KMS-11 (cell line): Measurements from ENCODE around the gene SLC2A11.
A peak's percentile ranks its signal among the peaks of the same experiment; 100 is the strongest.

Source experiments
- H2AFZ ChIP-seq: fragments of 200-600 bp; sonication (generic); 2 replicates; pipeline ENCODE4 v1.6.1; 2016; ENCODE audit warnings: antibody characterized with exemption, mixed run types, low read depth
- H3K27ac ChIP-seq: fragments of 200-600 bp; sonication (generic); 2 replicates; pipeline ENCODE4 v1.6.1; 2016; ENCODE audit warnings: mild to moderate bottlenecking, mixed run types
- H3K27me3 ChIP-seq: fragments of 200-600 bp; sonication (generic); 2 replicates; pipeline ENCODE4 v1.6.1; 2017; ENCODE audit warnings: mild to moderate bottlenecking, low read depth, mixed run types, moderate library complexity; ENCODE audit not compliant: insufficient read depth
- H3K36me3 ChIP-seq: fragments of 200-600 bp; sonication (generic); 2 replicates; pipeline ENCODE4 v1.6.1; 2017; ENCODE audit warnings: mild to moderate bottlenecking, mixed run types; ENCODE audit not compliant: insufficient read depth
- H3K4me1 ChIP-seq: fragments of 200-600 bp; sonication (generic); 2 replicates; pipeline ENCODE4 v1.6.1; 2016; ENCODE audit warnings: mild to moderate bottlenecking, low read depth, mixed run types; ENCODE audit not compliant: poor library complexity, severe bottlenecking
- H3K4me2 ChIP-seq: fragments of 200-600 bp; sonication (generic); 2 replicates; pipeline ENCODE4 v1.7.0; 2016; ENCODE audit warnings: mild to moderate bottlenecking, mixed run types
- H3K4me3 ChIP-seq: fragments of 200-600 bp; sonication (generic); IDR thresholded peaks from 2 replicates; pipeline ENCODE4 v1.6.1; 2017; ENCODE audit warnings: low read depth, low read length, mixed read lengths; ENCODE audit not compliant: insufficient read depth
- H3K79me2 ChIP-seq: fragments of 200-600 bp; sonication (generic); 2 replicates; pipeline ENCODE4 v1.6.1; 2016; ENCODE audit warnings: low read depth, mixed run types; ENCODE audit not compliant: insufficient read depth
- H3K9ac ChIP-seq: fragments of 200-600 bp; sonication (generic); 2 replicates; pipeline ENCODE4 v1.6.1; 2016; ENCODE audit warnings: mild to moderate bottlenecking, mixed run types
- H4K20me1 ChIP-seq: fragments of 200-600 bp; sonication (generic); 2 replicates; pipeline ENCODE4 v1.6.1; 2016; ENCODE audit warnings: mild to moderate bottlenecking, mixed run types; ENCODE audit not compliant: insufficient read depth
- CTCF ChIP-seq: fragments of 200-600 bp; sonication (generic); conservative IDR thresholded peaks from 2 replicates; pipeline ENCODE4 v1.6.1; 2017; ENCODE audit warnings: low read depth, mild to moderate bottlenecking, antibody characterized with exemption, low read length, moderate library complexity, mixed read lengths

The SLC2A11 gene

GRCh38 chr22:23836692-23837495 is 20.8 kb upstream of the SLC2A11 start:
- H3K27me3 ChIP-seq = no peaks in the 10 kb centered on the region
- H3K9ac ChIP-seq = peak overlapping the region; percentile 85; the same call in 1 of the 2 replicates
- H3K4me3 ChIP-seq = no peak overlapping the region
- H3K79me2 ChIP-seq = peaks cover 29% of the 10 kb centered on the region
- H3K27ac ChIP-seq = peak overlapping the region; percentile 73
- H3K4me2 ChIP-seq = peak overlapping the region; percentile 76
- H3K36me3 ChIP-seq = no peaks in the 10 kb centered on the region
- no peaks in the 10 kb centered on the region for H4K20me1 ChIP-seq
- no peak for TF ChIP-seq CTCF
- peaks cover 47% of the 10 kb centered on the region for H3K4me1 ChIP-seq
- no peak overlapping the region for H2AFZ ChIP-seq

GRCh38 chr22:23837496-23837859 is 20.2 kb upstream of the SLC2A11 start:
- H3K27ac ChIP-seq = peak overlapping the region; percentile 73
- TF ChIP-seq CTCF = no peak
- H3K27me3 ChIP-seq = no peaks in the 10 kb centered on the region
- H3K4me3 ChIP-seq = no peak overlapping the region
- H3K4me2 ChIP-seq = peak overlapping the region; percentile 76
- H3K36me3 ChIP-seq = no peaks in the 10 kb centered on the region
- no peak overlapping the region for H2AFZ ChIP-seq
- no peaks in the 10 kb centered on the region for H4K20me1 ChIP-seq
- H3K4me1 ChIP-seq = peaks cover 53% of the 10 kb centered on the region
- peaks cover 29% of the 10 kb centered on the region for H3K79me2 ChIP-seq
- H3K9ac ChIP-seq = peak overlapping the region; percentile 85; the same call in 1 of the 2 replicates

- no peak overlapping the region for H3K4me3 ChIP-seq
- H3K36me3 ChIP-seq = no peaks in the 10 kb centered on the region
- peak overlapping the region; percentile 76 for H3K4me2 ChIP-seq
- H4K20me1 ChIP-seq = no peaks in the 10 kb centered on the region
- H3K79me2 ChIP-seq = peaks cover 29% of the 10 kb centered on the region
- H3K27ac ChIP-seq = peak overlapping the region; percentile 73
- H3K4me1 ChIP-seq = peaks cover 59% of the 10 kb centered on the region
- no peaks in the 10 kb centered on the region for H3K27me3 ChIP-seq
- no peak for TF ChIP-seq CTCF
- H3K9ac ChIP-seq = peak overlapping the region; percentile 85
- no peak overlapping the region for H2AFZ ChIP-seq
Measured at GRCh38 chr22:23837911-23838680, 19.6 kb upstream of the SLC2A11 start.

- H3K27me3 ChIP-seq = no peaks in the 10 kb centered on the region
- H3K9ac ChIP-seq = peak within 1 kb of the TSS; percentile 85
- peaks cover 67% of the 10 kb centered on the region for H3K4me1 ChIP-seq
- peak within 1 kb of the TSS; percentile 76 for H3K4me2 ChIP-seq
- H4K20me1 ChIP-seq = no peaks in the 10 kb centered on the region
- peak within 1 kb of the TSS; percentile 73 for H3K27ac ChIP-seq
- TF ChIP-seq CTCF = no peak
- H3K4me3 ChIP-seq = no peak within 1 kb of the TSS
- no peak within 1 kb of the TSS for H2AFZ ChIP-seq
- H3K79me2 ChIP-seq = peaks cover 29% of the 10 kb centered on the region
- no peaks in the 10 kb centered on the region for H3K36me3 ChIP-seq
Measured at GRCh38 chr22:23838681-23839468, 18.8 kb upstream of the SLC2A11 start, which contains the start of gene DERL3. Gene DERL3, minus strand, starts transcription at chr22:23839006. Its CDS starts 19 bp downstream, at chr22:23838987.
